Measurements from ENCODE around the gene MNT. TPM values are rescaled to one million over a fixed set of nuclear protein-coding genes. Genes with fewer than 3 reads are reported as not detected.

The MNT gene
- total and polyA plus RNA-seq, 4 donors = 10.2 to 47.0 (median 14.8) TPM

GRCh38 chr17:2346475-2346874 lies 54.4 kb downstream of the MNT start:
- Histone ChIP-seq H3K9me3 (ENCODE audit: control insufficient read depth in 4 of 4, insufficient read depth in 3 of 4, low read length in 3 of 4) (no peaks in the 10 kb centered on the region), H3K4me1 (ENCODE audit: control insufficient read depth in 5 of 5, insufficient read depth in 5 of 5, low read length in 5 of 5) (peaks cover 0 to 6% (median 0%) of the 10 kb centered on the region in 5 donors), H3K27me3 (ENCODE audit: control insufficient read depth in 3 of 3, insufficient read depth in 3 of 3, low read length in 2 of 3) (no peaks in the 10 kb centered on the region), H3K4me3 (no peak overlapping the region), H3K36me3 (ENCODE audit: control insufficient read depth in 4 of 4, insufficient read depth in 4 of 4, low read length in 4 of 4) (peaks cover 0 to 7% (median 5%) of the 10 kb centered on the region in 4 donors), H3K27ac (ENCODE audit: low read depth in 1 of 2, low read length in 1 of 2) (peak overlapping the region in 1 of 2 donors; percentile 55), H3K9ac (ENCODE audit: insufficient read depth in 1 of 2, low read length in 2 of 2) (no peak overlapping the region)
- no peak for TF ChIP-seq CTCF (IDR thresholded peaks at IDR 0.05; ENCODE audit: control extremely low read depth, extremely low read depth)
- ATAC-seq (ENCODE audit: insufficient read depth, low FRiP score) (peak; percentile 14), DNase-seq (peak; percentile 44 to 78 (median 55))
- WGBS, 2 donors = 75 to 90% methylated on average over 8 of the region's 8 CpGs

- Histone ChIP-seq H3K27ac (ENCODE audit: low read depth in 1 of 2, low read length in 1 of 2) (no peak overlapping the region), H3K27me3 (ENCODE audit: control insufficient read depth in 3 of 3, insufficient read depth in 3 of 3, low read length in 2 of 3) (no peaks in the 10 kb centered on the region), H3K9ac (ENCODE audit: insufficient read depth in 1 of 2, low read length in 2 of 2) (no peak overlapping the region), H3K4me3 (no peak overlapping the region), H3K36me3 (ENCODE audit: control insufficient read depth in 4 of 4, insufficient read depth in 4 of 4, low read length in 4 of 4) (peaks cover 0 to 9% (median 6%) of the 10 kb centered on the region in 4 donors), H3K4me1 (ENCODE audit: control insufficient read depth in 5 of 5, insufficient read depth in 5 of 5, low read length in 5 of 5) (peaks cover 0 to 6% (median 0%) of the 10 kb centered on the region in 5 donors), H3K9me3 (ENCODE audit: control insufficient read depth in 4 of 4, insufficient read depth in 3 of 4, low read length in 3 of 4) (no peaks in the 10 kb centered on the region)
- TF ChIP-seq CTCF (IDR thresholded peaks at IDR 0.05; ENCODE audit: control extremely low read depth, extremely low read depth) = no peak
- 82 to 86% methylated on average over 10 of the region's 10 CpGs for WGBS, 2 donors
- peak in 1 of 3 donors; percentile 44 for DNase-seq
- ATAC-seq (ENCODE audit: insufficient read depth, low FRiP score) = no peak
Measured at GRCh38 chr17:2344528-2344927, 56.3 kb downstream of the MNT start.

GRCh38 chr17:2343421-2343820 lies 57.4 kb downstream of the MNT start:
- H3K4me3 ChIP-seq = no peak overlapping the region
- no peak for ATAC-seq (ENCODE audit: insufficient read depth, low FRiP score)

More at GRCh38 chr17:2343421-2343820, 57.4 kb downstream of the MNT start:
- Histone ChIP-seq H3K36me3 (ENCODE audit: control insufficient read depth in 4 of 4, insufficient read depth in 4 of 4, low read length in 4 of 4) (peaks cover 0 to 9% (median 6%) of the 10 kb centered on the region in 4 donors), H3K27ac (ENCODE audit: low read depth in 1 of 2, low read length in 1 of 2) (no peak overlapping the region), H3K9me3 (ENCODE audit: control insufficient read depth in 4 of 4, insufficient read depth in 3 of 4, low read length in 3 of 4) (no peaks in the 10 kb centered on the region), H3K9ac (ENCODE audit: insufficient read depth in 1 of 2, low read length in 2 of 2) (no peak overlapping the region), H3K4me1 (ENCODE audit: control insufficient read depth in 5 of 5, insufficient read depth in 5 of 5, low read length in 5 of 5) (peaks cover 0 to 6% (median under 1%) of the 10 kb centered on the region in 5 donors), H3K27me3 (ENCODE audit: control insufficient read depth in 3 of 3, insufficient read depth in 3 of 3, low read length in 2 of 3) (no peaks in the 10 kb centered on the region)
- TF ChIP-seq CTCF (IDR thresholded peaks at IDR 0.05; ENCODE audit: control extremely low read depth, extremely low read depth) = no peak
- 62 to 79% methylated on average over 5 of the region's 5 CpGs for WGBS, 2 donors
- no peak for DNase-seq

All from lung (tissue), 12 donors.